ENCODE measurements around the gene CMKLR1.

DNA sequence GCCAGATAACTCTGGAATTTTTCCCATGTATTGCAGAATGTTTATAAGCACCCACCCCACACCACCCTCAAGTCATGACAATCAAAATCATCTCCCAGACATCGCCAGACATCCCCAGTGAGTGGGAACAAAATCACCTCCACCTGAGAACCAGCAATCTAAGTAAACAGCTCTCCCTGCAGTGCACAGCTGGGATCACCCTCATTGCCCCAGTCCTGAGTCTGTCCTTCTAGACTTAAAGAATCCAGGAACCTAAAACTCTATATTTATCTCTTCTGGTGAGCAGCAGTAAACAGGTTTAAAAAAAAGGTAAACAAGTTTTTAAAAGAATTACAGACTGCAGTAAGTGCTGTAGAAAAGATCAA lies 43.3 kb upstream of the CMKLR1 start:
- TF ChIP-seq CTCF (IDR thresholded peaks at IDR 0.05) (peak; percentile 12), EZH2phosphoT487 (IDR thresholded peaks at IDR 0.05) (no peak), EZH2 (IDR thresholded peaks at IDR 0.05) (no peak)

Data from neural progenitor cell (in vitro differentiated cells).